ENCODE results near the gene FBP2.
A peak's percentile ranks its signal among the peaks of the same experiment; 100 is the strongest.

FBP2 gene

DNA sequence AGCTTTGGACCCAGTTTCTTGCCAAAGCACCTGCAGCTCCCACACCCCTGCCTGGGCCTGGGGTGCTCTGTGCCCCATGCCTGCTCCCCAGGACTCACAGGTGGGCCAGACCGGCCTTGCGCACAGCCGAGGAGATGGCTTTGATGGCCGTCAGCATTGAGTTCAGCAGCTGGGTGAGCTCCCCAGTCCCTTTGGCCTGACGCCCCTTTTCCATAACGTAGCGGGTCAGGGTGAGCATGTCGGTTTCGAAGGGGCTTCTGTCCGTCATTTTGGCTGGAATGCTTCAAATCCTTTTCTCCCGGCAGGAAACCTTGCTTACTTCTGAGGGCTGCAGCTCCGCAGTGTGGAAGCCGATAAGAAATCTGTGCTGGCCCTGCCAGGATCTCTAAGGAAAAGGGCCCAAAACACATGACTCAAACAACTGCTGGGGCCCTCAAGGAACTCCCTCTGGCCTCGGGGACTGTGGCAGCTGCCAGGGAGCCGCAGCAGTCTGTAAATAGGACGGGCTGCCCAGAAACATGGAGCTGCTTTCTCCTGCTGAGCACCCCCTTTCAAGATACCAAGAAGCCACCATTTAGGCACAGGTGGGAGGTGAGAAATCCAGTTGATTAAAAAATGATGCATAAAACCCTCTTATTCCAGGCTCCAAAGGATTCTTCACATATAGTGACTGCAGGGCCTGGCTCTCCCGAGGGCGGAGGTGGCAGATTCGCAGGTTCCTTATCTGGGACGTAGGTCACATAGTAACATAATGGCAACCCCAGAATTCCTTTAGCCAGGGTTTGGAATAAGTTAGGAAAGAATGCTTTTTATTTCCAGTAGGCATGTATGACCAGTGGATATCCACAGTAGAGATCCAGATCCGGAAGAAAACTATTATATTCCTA is at the start of gene FBP2:
FBP2 (minus strand) TSS at position 366 of the 887 bp plus-strand sequence; CDS start at position 268, 98 bp downstream.
- TF ChIP-seq, protein P1, sequence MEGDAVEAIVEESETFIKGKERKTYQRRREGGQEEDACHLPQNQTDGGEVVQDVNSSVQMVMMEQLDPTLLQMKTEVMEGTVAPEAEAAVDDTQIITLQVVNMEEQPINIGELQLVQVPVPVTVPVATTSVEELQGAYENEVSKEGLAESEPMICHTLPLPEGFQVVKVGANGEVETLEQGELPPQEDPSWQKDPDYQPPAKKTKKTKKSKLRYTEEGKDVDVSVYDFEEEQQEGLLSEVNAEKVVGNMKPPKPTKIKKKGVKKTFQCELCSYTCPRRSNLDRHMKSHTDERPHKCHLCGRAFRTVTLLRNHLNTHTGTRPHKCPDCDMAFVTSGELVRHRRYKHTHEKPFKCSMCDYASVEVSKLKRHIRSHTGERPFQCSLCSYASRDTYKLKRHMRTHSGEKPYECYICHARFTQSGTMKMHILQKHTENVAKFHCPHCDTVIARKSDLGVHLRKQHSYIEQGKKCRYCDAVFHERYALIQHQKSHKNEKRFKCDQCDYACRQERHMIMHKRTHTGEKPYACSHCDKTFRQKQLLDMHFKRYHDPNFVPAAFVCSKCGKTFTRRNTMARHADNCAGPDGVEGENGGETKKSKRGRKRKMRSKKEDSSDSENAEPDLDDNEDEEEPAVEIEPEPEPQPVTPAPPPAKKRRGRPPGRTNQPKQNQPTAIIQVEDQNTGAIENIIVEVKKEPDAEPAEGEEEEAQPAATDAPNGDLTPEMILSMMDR (conservative IDR thresholded peaks at IDR 0.05; ENCODE audit: low read depth, low read length): no peak
- DNase-seq (ENCODE audit: low read depth): no peak
- H3K4me3 ChIP-seq (ENCODE audit: low read depth, low read length): no peak within 1 kb of the TSS

GRCh38 chr9:94643176-94643575 is 49.6 kb upstream of the FBP2 start:
- DNase-seq (ENCODE audit: low read depth): no peak
- H3K4me3 ChIP-seq (ENCODE audit: low read depth, low read length): no peak overlapping the region
- TF ChIP-seq, protein P1 (conservative IDR thresholded peaks at IDR 0.05; ENCODE audit: low read depth, low read length): no peak

GRCh38 chr9:94642501-94642900 is 48.9 kb upstream of the FBP2 start:
- no peak for DNase-seq (ENCODE audit: low read depth)
- no peak overlapping the region for H3K4me3 ChIP-seq (ENCODE audit: low read depth, low read length)
- TF ChIP-seq, protein P1 (conservative IDR thresholded peaks at IDR 0.05; ENCODE audit: low read depth, low read length): no peak

DNA sequence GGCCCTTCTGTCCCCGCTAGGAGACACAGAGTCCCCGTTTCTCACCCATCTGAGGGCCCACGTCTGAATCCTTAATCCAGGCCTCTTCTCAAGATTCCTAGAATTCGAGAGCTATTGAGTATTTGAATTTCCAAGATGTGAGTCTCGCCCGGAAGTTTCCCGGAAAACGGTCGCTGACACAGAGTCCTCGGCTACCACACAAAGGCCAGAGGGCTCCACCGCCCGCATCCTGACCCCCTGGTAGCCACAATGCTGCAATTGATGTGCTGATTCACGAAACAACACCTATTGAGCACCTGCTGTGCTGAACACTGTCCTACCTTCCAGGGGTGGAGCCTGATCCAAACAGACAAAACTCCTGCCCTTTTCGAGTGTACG is 46.4 kb upstream of the FBP2 start:
- DNase-seq (ENCODE audit: low read depth): no peak
- peak overlapping the region; percentile 48 for H3K4me3 ChIP-seq (ENCODE audit: low read depth, low read length)
- TF ChIP-seq, protein P1 (conservative IDR thresholded peaks at IDR 0.05; ENCODE audit: low read depth, low read length): no peak

GRCh38 chr9:94639061-94639998 is 45.7 kb upstream of the FBP2 start, which contains the start of gene FBP1:
FBP1 (minus strand) TSS chr9:94639518; CDS start chr9:94639310, 208 bp downstream.
- TF ChIP-seq, protein P1 (conservative IDR thresholded peaks at IDR 0.05; ENCODE audit: low read depth, low read length): no peak
- peak; percentile 17 for DNase-seq (ENCODE audit: low read depth)
- H3K4me3 ChIP-seq (ENCODE audit: low read depth, low read length): peak within 1 kb of the TSS; percentile 48

- TF ChIP-seq, protein P1 (conservative IDR thresholded peaks at IDR 0.05; ENCODE audit: low read depth, low read length): no peak
- no peak for DNase-seq (ENCODE audit: low read depth)
- H3K4me3 ChIP-seq (ENCODE audit: low read depth, low read length): no peak overlapping the region
Observed at GRCh38 chr9:94638335-94639060, 44.9 kb upstream of the FBP2 start.

Data from choroid plexus epithelial cell (primary cell).